OCI-LY3 (cell line): ENCODE data around the gene COMT.

Source experiments
- H2AFZ ChIP-seq: fragments of 200-600, 300-600 bp; shearing (Covaris generic); 2 replicates; pipeline ENCODE4 v1.6.0; 2014; ENCODE audit warnings: antibody characterized with exemption, low read depth, low read length
- H3K27ac ChIP-seq: fragments of 200-600, 300-600 bp; sonication (generic); 2 replicates; pipeline ENCODE4 v1.5.1; 2014; ENCODE audit warnings: mild to moderate bottlenecking, low read length, moderate library complexity, mixed read lengths
- H3K27me3 ChIP-seq: fragments of 200-600, 300-600 bp; sonication (generic); 2 replicates; pipeline ENCODE4 v1.6.1; 2014; ENCODE audit warnings: low read depth, low read length, mixed read lengths
- H3K36me3 ChIP-seq: fragments of 200-600, 300-600 bp; sonication (generic); replicated peaks from 2 replicates; pipeline ENCODE3; 2014; ENCODE audit warnings: low read depth, low read length, mixed read lengths
- H3K4me1 ChIP-seq: fragments of 300-600, 200-600 bp; sonication (generic); 2 replicates; pipeline ENCODE4 v1.6.1; 2014; ENCODE audit warnings: low read length, mixed read lengths
- H3K4me2 ChIP-seq: fragments of 200-600, 300-600 bp; sonication (generic); 2 replicates; pipeline ENCODE4 v1.6.1; 2014; ENCODE audit warnings: low read length, mixed read lengths
- H3K4me3 ChIP-seq: fragments of 300-600, 200-600 bp; sonication (generic); 2 replicates; pipeline ENCODE4 v1.5.1; 2014; ENCODE audit warnings: antibody characterized with exemption, mild to moderate bottlenecking, low read length, moderate library complexity
- H3K79me2 ChIP-seq: fragments of 300-600, 200-600 bp; shearing (Covaris generic); 2 replicates; pipeline ENCODE4 v1.6.1; 2014; ENCODE audit warnings: mild to moderate bottlenecking, low read length, mixed read lengths
- H3K9ac ChIP-seq: fragments of 300-600, 200-600 bp; shearing (Covaris generic); 2 replicates; pipeline ENCODE4 v1.6.0; 2014; ENCODE audit warnings: mild to moderate bottlenecking, low read length, moderate library complexity
- H3K9me3 ChIP-seq: fragments of 200-600, 300-600 bp; shearing (Covaris generic); 2 replicates; pipeline ENCODE4 v1.6.1; 2014; ENCODE audit warnings: low read length, mixed read lengths; ENCODE audit not compliant: insufficient read depth
- H4K20me1 ChIP-seq: fragments of 200-600, 300-600 bp; sonication (generic); 2 replicates; pipeline ENCODE4 v1.6.1; 2016; ENCODE audit warnings: low read length, mixed read lengths; ENCODE audit not compliant: insufficient read depth
- CTCF ChIP-seq: fragments of 200-600, 300-600 bp; sonication (generic); IDR thresholded peaks from 2 replicates; pipeline ENCODE4 v1.5.1; 2014; ENCODE audit warnings: antibody characterized with exemption, low read length, low read depth
- EZH2phosphoT487 ChIP-seq: fragments of 200-600 bp; shearing (Covaris generic); IDR thresholded peaks from 2 replicates; pipeline ENCODE4 v1.6.1; 2018; ENCODE audit warnings: antibody characterized with exemption, mixed run types, low read depth

The COMT gene

GRCh38 chr22:19988965-19989724 lies 47.6 kb downstream of the COMT start:
- TF ChIP-seq EZH2phosphoT487: no peak
- no peak overlapping the region for H3K27ac ChIP-seq

GRCh38 chr22:19989725-19990067 lies 48.1 kb downstream of the COMT start:
- Histone ChIP-seq H3K4me2 (no peak overlapping the region), H3K4me1 (no peaks in the 10 kb centered on the region), H4K20me1 (no peaks in the 10 kb centered on the region)

More at GRCh38 chr22:19988965-19989724, 47.6 kb downstream of the COMT start:
- H4K20me1 ChIP-seq: no peaks in the 10 kb centered on the region
- no peaks in the 10 kb centered on the region for H3K9me3 ChIP-seq
- no peak overlapping the region for H3K4me3 ChIP-seq
- H3K4me2 ChIP-seq: no peak overlapping the region
- peaks cover 2% of the 10 kb centered on the region; the same call in 1 of the 2 replicates for H3K4me1 ChIP-seq
- no peaks in the 10 kb centered on the region for H3K79me2 ChIP-seq
- no peaks in the 10 kb centered on the region for H3K27me3 ChIP-seq
- no peak overlapping the region for H3K9ac ChIP-seq
- no peak overlapping the region for H2AFZ ChIP-seq
- no peaks in the 10 kb centered on the region for H3K36me3 ChIP-seq

DNA sequence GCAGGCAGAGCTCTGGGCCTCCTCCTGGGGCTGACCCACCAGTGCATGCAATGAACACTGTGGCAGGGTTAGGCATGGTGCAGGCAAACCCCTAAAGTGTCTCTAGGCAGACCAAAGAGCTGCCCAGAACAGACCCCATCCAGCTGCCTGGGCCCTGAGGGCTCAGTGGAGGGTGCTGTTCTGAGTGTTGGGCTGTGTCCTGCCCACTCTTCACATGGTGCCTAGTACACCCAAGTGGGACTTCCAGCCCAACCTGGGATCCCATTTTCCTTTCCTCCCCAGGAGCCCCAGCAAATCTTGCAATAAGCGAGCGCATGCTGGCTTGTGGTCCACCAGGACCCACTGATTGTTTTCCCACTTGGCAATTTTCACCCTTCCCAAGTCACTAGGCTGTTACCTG lies 48.6 kb downstream of the COMT start:
- no peaks in the 10 kb centered on the region for H3K4me1 ChIP-seq

More at GRCh38 chr22:19989725-19990067, 48.1 kb downstream of the COMT start:
- Histone ChIP-seq H3K9me3 (no peaks in the 10 kb centered on the region), H3K27me3 (no peaks in the 10 kb centered on the region), H3K27ac (no peak overlapping the region), H3K4me3 (no peak overlapping the region), H3K9ac (no peak overlapping the region), H3K36me3 (no peaks in the 10 kb centered on the region), H2AFZ (no peak overlapping the region), H3K79me2 (no peaks in the 10 kb centered on the region)
- TF ChIP-seq CTCF (no peak), EZH2phosphoT487 (no peak)

GRCh38 chr22:19990609-19991394 lies 49.2 kb downstream of the COMT start:
- TF ChIP-seq CTCF (no peak), EZH2phosphoT487 (no peak)
- no peaks in the 10 kb centered on the region for H3K79me2 ChIP-seq
- H2AFZ ChIP-seq: no peak overlapping the region
- H3K27ac ChIP-seq: no peak overlapping the region
- H3K4me2 ChIP-seq: no peak overlapping the region
- no peak overlapping the region for H3K4me3 ChIP-seq
- H3K9ac ChIP-seq: no peak overlapping the region
- no peaks in the 10 kb centered on the region for H3K36me3 ChIP-seq
- H3K9me3 ChIP-seq: no peaks in the 10 kb centered on the region
- H4K20me1 ChIP-seq: no peaks in the 10 kb centered on the region
- no peaks in the 10 kb centered on the region for H3K4me1 ChIP-seq
- H3K27me3 ChIP-seq: no peaks in the 10 kb centered on the region

More for the DNA sequence above, 48.6 kb downstream of the COMT start:
- H4K20me1 ChIP-seq: no peaks in the 10 kb centered on the region
- no peak overlapping the region for H2AFZ ChIP-seq
- TF ChIP-seq EZH2phosphoT487: no peak
- no peak for TF ChIP-seq CTCF
- no peaks in the 10 kb centered on the region for H3K27me3 ChIP-seq
- no peak overlapping the region for H3K27ac ChIP-seq
- no peak overlapping the region for H3K4me3 ChIP-seq
- H3K79me2 ChIP-seq: no peaks in the 10 kb centered on the region
- no peak overlapping the region for H3K9ac ChIP-seq
- no peaks in the 10 kb centered on the region for H3K36me3 ChIP-seq
- H3K4me2 ChIP-seq: no peak overlapping the region
- no peaks in the 10 kb centered on the region for H3K9me3 ChIP-seq
